Effector CD8-positive, alpha-beta T cell (primary cell): Measurements from ENCODE around the gene PTPRN2.

ENCODE experiments used
- DNase-seq: peaks from one replicate; lab custom pipeline; 2025; lab: John Stamatoyannopoulos, UW

Gene PTPRN2

GRCh38 chr7:157553256-157553655, 1034.4 kb downstream of the PTPRN2 start:
- DNase-seq, result no peak

GRCh38 chr7:157552295-157552993, 1035.2 kb downstream of the PTPRN2 start:
- DNase-seq, result no peak

GRCh38 chr7:157551325-157552070, 1036.1 kb downstream of the PTPRN2 start:
- DNase-seq, result no peak

- DNase-seq, result no peak
Measured at GRCh38 chr7:157550300-157551275, 1037.0 kb downstream of the PTPRN2 start.

- no peak for DNase-seq
Measured at GRCh38 chr7:157549612-157550299, 1037.9 kb downstream of the PTPRN2 start.

GRCh38 chr7:157548691-157549303, 1038.8 kb downstream of the PTPRN2 start:
- no peak for DNase-seq

GRCh38 chr7:157547611-157548010, 1040.0 kb downstream of the PTPRN2 start:
- DNase-seq, result no peak

- DNase-seq, result no peak
Measured at GRCh38 chr7:157547102-157547501, 1040.5 kb downstream of the PTPRN2 start.

- DNase-seq, result no peak
Measured at GRCh38 chr7:157545681-157546060, 1042.0 kb downstream of the PTPRN2 start.

GRCh38 chr7:157544980-157545680, 1042.5 kb downstream of the PTPRN2 start:
- DNase-seq, result no peak

GRCh38 chr7:157544226-157544625, 1043.4 kb downstream of the PTPRN2 start:
- DNase-seq, result no peak

GRCh38 chr7:157543791-157544190, 1043.8 kb downstream of the PTPRN2 start:
- DNase-seq, result no peak

- no peak for DNase-seq
Measured at GRCh38 chr7:157543276-157543675, 1044.3 kb downstream of the PTPRN2 start.

- DNase-seq, result no peak
Measured at GRCh38 chr7:157542068-157543021, 1045.3 kb downstream of the PTPRN2 start.

GRCh38 chr7:157541295-157542067, 1046.1 kb downstream of the PTPRN2 start:
- no peak for DNase-seq

- no peak for DNase-seq
Measured at GRCh38 chr7:157540606-157541294, 1046.9 kb downstream of the PTPRN2 start.

- DNase-seq, result no peak
Measured at GRCh38 chr7:157540020-157540419, 1047.6 kb downstream of the PTPRN2 start.

- no peak for DNase-seq
Measured at GRCh38 chr7:157539521-157539920, 1048.1 kb downstream of the PTPRN2 start.
